GM06990 (cell line): ENCODE measurements around the gene TMIGD1.

Experiments used
- DNase-seq: peaks from one replicate; pipeline ENCODE4 v3.0.0-alpha.2; 2011; ENCODE audit not compliant: insufficient read length; ENCODE audit errors: extremely low read depth
- H3K27me3 ChIP-seq: replicated peaks from 2 replicates; pipeline ENCODE4 v1.6.0; 2011; ENCODE audit warnings: low read length; ENCODE audit not compliant: control insufficient read depth, insufficient read depth
- H3K36me3 ChIP-seq: 2 replicates; pipeline ENCODE4 v1.5.1; 2011; ENCODE audit warnings: low read length; ENCODE audit not compliant: control insufficient read depth, insufficient read depth
- H3K4me3 ChIP-seq: replicated peaks from 2 replicates; pipeline ENCODE4 v1.5.1; 2011; ENCODE audit warnings: low read depth, mild to moderate bottlenecking, control low read depth, low read length
- TF ChIP-seq, protein P1 (sequence below): IDR thresholded peaks from 2 replicates; pipeline ENCODE4 v1.5.1; 2011; ENCODE audit warnings: low read length, control low read depth, mild to moderate bottlenecking, inconsistent platforms; ENCODE audit not compliant: insufficient read depth, poor library complexity, severe bottlenecking

The TMIGD1 gene

GRCh38 chr17:30363715-30364202 is 29.9 kb upstream of the TMIGD1 start:
- Histone ChIP-seq H3K4me3 (no peak overlapping the region), H3K27me3 (no peaks in the 10 kb centered on the region), H3K36me3 (no peaks in the 10 kb centered on the region)
- TF ChIP-seq, protein P1, sequence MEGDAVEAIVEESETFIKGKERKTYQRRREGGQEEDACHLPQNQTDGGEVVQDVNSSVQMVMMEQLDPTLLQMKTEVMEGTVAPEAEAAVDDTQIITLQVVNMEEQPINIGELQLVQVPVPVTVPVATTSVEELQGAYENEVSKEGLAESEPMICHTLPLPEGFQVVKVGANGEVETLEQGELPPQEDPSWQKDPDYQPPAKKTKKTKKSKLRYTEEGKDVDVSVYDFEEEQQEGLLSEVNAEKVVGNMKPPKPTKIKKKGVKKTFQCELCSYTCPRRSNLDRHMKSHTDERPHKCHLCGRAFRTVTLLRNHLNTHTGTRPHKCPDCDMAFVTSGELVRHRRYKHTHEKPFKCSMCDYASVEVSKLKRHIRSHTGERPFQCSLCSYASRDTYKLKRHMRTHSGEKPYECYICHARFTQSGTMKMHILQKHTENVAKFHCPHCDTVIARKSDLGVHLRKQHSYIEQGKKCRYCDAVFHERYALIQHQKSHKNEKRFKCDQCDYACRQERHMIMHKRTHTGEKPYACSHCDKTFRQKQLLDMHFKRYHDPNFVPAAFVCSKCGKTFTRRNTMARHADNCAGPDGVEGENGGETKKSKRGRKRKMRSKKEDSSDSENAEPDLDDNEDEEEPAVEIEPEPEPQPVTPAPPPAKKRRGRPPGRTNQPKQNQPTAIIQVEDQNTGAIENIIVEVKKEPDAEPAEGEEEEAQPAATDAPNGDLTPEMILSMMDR: no peak
- peak; percentile 78 for DNase-seq

DNA sequence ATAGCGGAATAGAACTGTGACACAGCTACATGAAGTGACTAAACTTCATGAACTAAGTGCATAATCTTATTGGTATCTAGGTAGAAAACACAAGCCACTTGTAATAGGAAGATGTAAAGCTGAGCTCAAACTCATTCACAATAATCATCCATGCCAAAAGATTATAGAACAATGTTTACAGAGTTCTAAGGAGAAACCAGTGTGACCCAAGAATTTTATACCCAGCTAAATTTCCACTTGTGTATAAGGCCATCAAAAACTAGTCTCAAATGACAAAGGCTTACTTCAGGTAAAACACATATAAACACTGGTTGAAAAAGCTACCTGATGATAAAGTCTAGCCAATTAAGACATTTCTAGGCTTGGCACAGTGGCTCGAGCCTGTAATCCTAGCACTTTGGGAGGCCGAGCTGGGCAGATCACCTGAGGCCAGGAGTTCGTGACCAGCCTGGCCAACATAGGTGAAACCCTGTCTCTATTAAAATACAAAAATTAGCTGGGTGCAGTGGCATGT is 28.0 kb upstream of the TMIGD1 start:
- DNase-seq: no peak

GRCh38 chr17:30360086-30360808 is 26.4 kb upstream of the TMIGD1 start:
- no peak for DNase-seq
- TF ChIP-seq, protein P1: no peak
- H3K27me3 ChIP-seq: no peaks in the 10 kb centered on the region
- H3K36me3 ChIP-seq: no peaks in the 10 kb centered on the region
- H3K4me3 ChIP-seq: no peak overlapping the region

More for the DNA sequence above, 28.0 kb upstream of the TMIGD1 start:
- Histone ChIP-seq H3K4me3 (no peak overlapping the region), H3K36me3 (no peaks in the 10 kb centered on the region), H3K27me3 (no peaks in the 10 kb centered on the region)
- TF ChIP-seq, protein P1: no peak

DNA sequence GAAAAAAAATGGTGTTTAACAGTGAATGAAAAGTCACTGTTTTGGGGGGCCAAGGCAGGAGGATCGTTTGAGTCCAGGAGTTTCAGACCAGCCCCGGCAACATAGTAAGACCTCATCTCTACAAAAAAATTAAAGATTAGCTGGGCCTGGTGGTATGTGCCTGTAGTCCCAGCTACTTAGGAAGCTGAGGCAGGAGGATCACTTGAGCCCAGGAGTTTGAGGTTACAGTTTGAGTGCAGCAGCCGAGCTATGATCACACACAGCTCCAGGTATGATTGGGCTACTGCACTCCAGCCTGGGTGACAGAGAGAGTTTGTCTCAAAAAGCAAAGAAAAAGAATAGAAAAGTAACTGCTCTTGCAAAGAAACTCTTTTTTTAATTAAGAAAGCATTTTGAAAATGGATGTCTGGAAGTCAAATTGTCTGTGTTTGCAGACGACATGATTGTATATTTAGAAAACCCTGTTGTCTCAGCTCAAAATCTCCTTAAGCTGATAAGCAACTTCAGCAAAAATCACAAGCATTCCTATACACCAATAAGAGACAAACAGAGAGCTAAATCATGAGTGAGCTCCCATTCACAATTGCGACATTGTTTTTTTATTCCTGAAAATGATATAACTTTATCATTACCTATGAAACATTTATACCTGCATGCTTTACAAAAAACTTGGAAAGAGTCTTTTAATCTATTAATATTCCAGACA is 24.4 kb upstream of the TMIGD1 start:
- DNase-seq: no peak

GRCh38 chr17:30357476-30357875 is 23.6 kb upstream of the TMIGD1 start:
- no peak overlapping the region for H3K4me3 ChIP-seq
- H3K27me3 ChIP-seq: no peaks in the 10 kb centered on the region
- TF ChIP-seq, protein P1: no peak
- DNase-seq: no peak
- no peaks in the 10 kb centered on the region for H3K36me3 ChIP-seq

More for the DNA sequence above, 24.4 kb upstream of the TMIGD1 start:
- Histone ChIP-seq H3K4me3 (no peak overlapping the region), H3K27me3 (no peaks in the 10 kb centered on the region), H3K36me3 (no peaks in the 10 kb centered on the region)
- TF ChIP-seq, protein P1: no peak
